PFSK-1 (cell line): ENCODE results near the gene CCN2.

Experiments
- POLR2AphosphoS5 ChIP-seq: IDR thresholded peaks from 2 replicates; pipeline ENCODE4 v1.6.1; 2012; ENCODE audit warnings: low read depth, mild to moderate bottlenecking, control low read depth, low read length, moderate library complexity
- REST ChIP-seq, 2 experiments: IDR thresholded peaks; 2 replicates each; pipeline versions ENCODE4 v1.6.1 to v1.8.0; 2011 to 2012; ENCODE audit warnings: low read depth in 2 of 2, low read length in 2 of 2, control low read depth in 1 of 2, inconsistent platforms in 1 of 2, mild to moderate bottlenecking in 1 of 2, moderate library complexity in 1 of 2; ENCODE audit not compliant: insufficient read depth in 1 of 2
- SIN3A ChIP-seq: IDR thresholded peaks from 2 replicates; pipeline ENCODE4 v1.6.1; 2012; ENCODE audit warnings: mild to moderate bottlenecking, low read length, moderate library complexity, borderline replicate concordance; ENCODE audit not compliant: insufficient read depth
- TAF1 ChIP-seq: IDR thresholded peaks from 2 replicates; pipeline ENCODE4 v1.6.1; 2012; ENCODE audit warnings: low read length, control low read depth, borderline replicate concordance; ENCODE audit not compliant: insufficient read depth

- TF ChIP-seq TAF1: no peak
- TF ChIP-seq SIN3A: no peak
- no peak for TF ChIP-seq REST (IDR thresholded peaks at IDR 0.05; ENCODE audit: insufficient read depth in 1 of 2, low read depth in 2 of 2, low read length in 2 of 2)
- no peak for TF ChIP-seq POLR2AphosphoS5
Observed at GRCh38 chr6:131929976-131930375, 21.2 kb downstream of the CCN2 start.
